Measurements from ENCODE around the gene LEFTY1. TPM values are rescaled to one million over a fixed set of nuclear protein-coding genes. Genes with fewer than 3 reads are reported as not detected.

The LEFTY1 gene
- polyA plus RNA-seq, 3 donors, result 0.13 TPM; not detected in 2

DNA sequence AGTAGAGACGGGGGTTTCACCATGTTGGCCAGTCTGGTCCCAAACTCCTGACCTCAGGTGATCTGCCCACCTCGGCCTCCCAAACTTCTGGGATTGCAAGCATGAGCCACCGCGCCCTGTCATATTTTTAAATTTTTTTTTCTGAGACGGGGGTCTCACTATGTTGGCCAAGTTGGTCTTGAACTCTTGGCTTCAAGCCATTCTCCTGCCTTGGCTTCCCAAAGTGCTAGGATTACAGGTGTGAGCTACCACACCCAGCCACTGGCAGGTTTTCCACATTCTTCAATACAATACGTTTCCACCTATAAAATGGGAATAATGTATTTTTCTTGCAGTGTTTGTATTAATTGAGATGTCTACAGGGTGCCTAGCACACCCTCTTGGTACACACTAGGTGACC, 3.4 kb upstream of the LEFTY1 start:
- 100% methylated on average over 5 of the region's 6 CpGs for WGBS (ENCODE audit: insufficient coverage)
- no peaks in the 10 kb centered on the region for H4K20me1 ChIP-seq (ENCODE audit: insufficient read depth, low read length)
- H3K9ac ChIP-seq (ENCODE audit: insufficient read depth, low read length, poor library complexity, severe bottlenecking), result no peak overlapping the region
- peaks cover 6% of the 10 kb centered on the region for H3K4me1 Mint-ChIP-seq
- DNase-seq, result no peak
- no peak overlapping the region for H3K27ac ChIP-seq (ENCODE audit: low read depth in 1 of 2, low read length in 2 of 2)
- H3K4me1 ChIP-seq (ENCODE audit: control insufficient read depth in 1 of 2, insufficient read depth in 2 of 2, low read length in 2 of 2), result no peaks in the 10 kb centered on the region
- no peaks in the 10 kb centered on the region for H3K9me3 Mint-ChIP-seq
- TF ChIP-seq, protein P1, sequence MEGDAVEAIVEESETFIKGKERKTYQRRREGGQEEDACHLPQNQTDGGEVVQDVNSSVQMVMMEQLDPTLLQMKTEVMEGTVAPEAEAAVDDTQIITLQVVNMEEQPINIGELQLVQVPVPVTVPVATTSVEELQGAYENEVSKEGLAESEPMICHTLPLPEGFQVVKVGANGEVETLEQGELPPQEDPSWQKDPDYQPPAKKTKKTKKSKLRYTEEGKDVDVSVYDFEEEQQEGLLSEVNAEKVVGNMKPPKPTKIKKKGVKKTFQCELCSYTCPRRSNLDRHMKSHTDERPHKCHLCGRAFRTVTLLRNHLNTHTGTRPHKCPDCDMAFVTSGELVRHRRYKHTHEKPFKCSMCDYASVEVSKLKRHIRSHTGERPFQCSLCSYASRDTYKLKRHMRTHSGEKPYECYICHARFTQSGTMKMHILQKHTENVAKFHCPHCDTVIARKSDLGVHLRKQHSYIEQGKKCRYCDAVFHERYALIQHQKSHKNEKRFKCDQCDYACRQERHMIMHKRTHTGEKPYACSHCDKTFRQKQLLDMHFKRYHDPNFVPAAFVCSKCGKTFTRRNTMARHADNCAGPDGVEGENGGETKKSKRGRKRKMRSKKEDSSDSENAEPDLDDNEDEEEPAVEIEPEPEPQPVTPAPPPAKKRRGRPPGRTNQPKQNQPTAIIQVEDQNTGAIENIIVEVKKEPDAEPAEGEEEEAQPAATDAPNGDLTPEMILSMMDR (IDR thresholded peaks at IDR 0.05), result no peak
- H3K4me3 Mint-ChIP-seq, result no peak overlapping the region
- H3K36me3 Mint-ChIP-seq, result no peaks in the 10 kb centered on the region
- H3K9me3 ChIP-seq (replicated peaks in 1 of 2; ENCODE audit: control insufficient read depth in 1 of 2, insufficient read depth in 1 of 2, low read length in 2 of 2), result no peaks in the 10 kb centered on the region
- H3K36me3 ChIP-seq (replicated peaks in 1 of 2; ENCODE audit: control insufficient read depth in 1 of 2, insufficient read depth in 2 of 2, low read length in 2 of 2), result no peaks in the 10 kb centered on the region
- no peak overlapping the region for H3K4me3 ChIP-seq (replicated peaks in 1 of 3; ENCODE audit: low read depth in 2 of 3, low read length in 3 of 3)
- no peak overlapping the region for H2AFZ ChIP-seq (ENCODE audit: insufficient read depth, low read depth, low read length, poor library complexity, severe bottlenecking)
- H3K27me3 ChIP-seq (ENCODE audit: control insufficient read depth in 2 of 2, insufficient read depth in 2 of 2, low read length in 2 of 2), result no peaks in the 10 kb centered on the region
- H3K27me3 Mint-ChIP-seq (ENCODE audit: low read depth in 3 of 3), result peaks cover 1 to 8% (median 6%) of the 10 kb centered on the region in 3 donors
- H3K27ac Mint-ChIP-seq, result no peak overlapping the region
- no peaks in the 10 kb centered on the region for H3K79me2 ChIP-seq (ENCODE audit: insufficient read depth, low read length)
- intact Hi-C loops (cut with micrococcal nuclease), result no loop called here
- no peak overlapping the region for H3K4me2 ChIP-seq (replicated peaks; ENCODE audit: extremely low read depth, low read length, poor library complexity, severe bottlenecking)

DNA sequence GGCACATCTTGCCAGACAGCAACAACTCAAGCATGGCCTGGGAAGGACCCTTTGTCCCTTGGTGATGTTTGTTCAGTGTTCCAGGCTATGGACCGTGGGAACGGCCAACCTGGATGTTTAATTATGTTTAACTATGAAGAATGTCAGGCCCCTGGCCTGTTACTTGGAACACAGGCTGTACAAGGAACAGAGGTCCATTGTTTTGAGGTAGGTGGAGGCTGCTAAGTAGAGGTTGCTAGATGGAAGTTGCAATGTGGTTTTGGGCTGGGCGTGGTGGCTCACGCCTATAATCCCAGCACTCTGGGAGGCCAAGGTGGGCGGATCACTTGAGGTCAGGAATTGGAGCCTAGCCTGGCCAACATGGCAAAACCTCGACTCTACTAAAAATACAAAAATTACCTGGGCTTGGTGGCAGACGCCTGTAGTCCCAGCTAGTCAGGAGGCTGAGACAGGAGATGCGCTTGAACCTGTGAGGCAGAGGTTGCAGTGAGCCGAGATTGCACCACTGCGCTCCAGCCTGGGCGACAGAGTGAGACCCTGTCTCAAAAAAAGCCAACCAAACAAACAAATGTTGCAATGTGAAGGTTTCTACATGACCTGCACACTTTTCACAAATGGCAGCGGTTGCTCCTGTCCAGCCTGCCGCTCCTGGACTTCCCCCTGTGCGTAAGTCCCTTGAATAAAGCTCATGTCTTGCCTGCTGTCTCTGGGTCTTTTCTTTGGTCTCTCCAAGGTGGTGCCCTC, 2.5 kb upstream of the LEFTY1 start:
- no peaks in the 10 kb centered on the region for H3K4me1 ChIP-seq (ENCODE audit: control insufficient read depth in 1 of 2, insufficient read depth in 2 of 2, low read length in 2 of 2)
- Mint-ChIP-seq H3K36me3 (no peaks in the 10 kb centered on the region), H3K9me3 (no peaks in the 10 kb centered on the region), H3K4me1 (no peaks in the 10 kb centered on the region), H3K27ac (peak overlapping the region in 1 of 7 donors; percentile 57), H3K27me3 (ENCODE audit: low read depth in 3 of 3) (peaks cover 9 to 14% (median 10%) of the 10 kb centered on the region in 3 donors), H3K4me3 (no peak overlapping the region)
- H3K27ac ChIP-seq (ENCODE audit: low read depth in 1 of 2, low read length in 2 of 2), result no peak overlapping the region
- no peaks in the 10 kb centered on the region for H3K79me2 ChIP-seq (ENCODE audit: insufficient read depth, low read length)
- no peaks in the 10 kb centered on the region for H3K9me3 ChIP-seq (replicated peaks in 1 of 2; ENCODE audit: control insufficient read depth in 1 of 2, insufficient read depth in 1 of 2, low read length in 2 of 2)
- no peak overlapping the region for H3K9ac ChIP-seq (ENCODE audit: insufficient read depth, low read length, poor library complexity, severe bottlenecking)
- no peak overlapping the region for H3K4me2 ChIP-seq (replicated peaks; ENCODE audit: extremely low read depth, low read length, poor library complexity, severe bottlenecking)
- no peak overlapping the region for H3K4me3 ChIP-seq (replicated peaks in 1 of 3; ENCODE audit: low read depth in 2 of 3, low read length in 3 of 3)
- H2AFZ ChIP-seq (ENCODE audit: insufficient read depth, low read depth, low read length, poor library complexity, severe bottlenecking), result no peak overlapping the region
- peaks cover 0 to 5% of the 10 kb centered on the region in 2 donors for H3K27me3 ChIP-seq (ENCODE audit: control insufficient read depth in 2 of 2, insufficient read depth in 2 of 2, low read length in 2 of 2)
- H4K20me1 ChIP-seq (ENCODE audit: insufficient read depth, low read length), result no peaks in the 10 kb centered on the region
- 100% methylated on average over 6 of the region's 14 CpGs for WGBS (ENCODE audit: insufficient coverage)
- intact Hi-C loops (cut with micrococcal nuclease), result no loop called here
- H3K36me3 ChIP-seq (replicated peaks in 1 of 2; ENCODE audit: control insufficient read depth in 1 of 2, insufficient read depth in 2 of 2, low read length in 2 of 2), result no peaks in the 10 kb centered on the region
- TF ChIP-seq, protein P1 (IDR thresholded peaks at IDR 0.05), result no peak
- DNase-seq, result no peak

Measured in CD14-positive monocyte (primary cell).